ENCODE measurements around the gene FXR2.
"Not testable (repeated sequence)": the region's sequence is repeated elsewhere in the genome, so short reads cannot be mapped to it uniquely, and the experiment has no call there.

Gene FXR2

GRCh38 chr17:7629939-7630571 is 15.4 kb upstream of the FXR2 start, which contains the start of gene SHBG:
Gene SHBG, plus strand, starts transcription at chr17:7630135. Its CDS starts 38 bp downstream, at chr17:7630173.
- Histone ChIP-seq H3K4me3 (ENCODE audit: low read depth in 1 of 2, low read length in 2 of 2) (no peak within 1 kb of the TSS), H3K27me3 (ENCODE audit: control insufficient read depth in 1 of 2, insufficient read depth in 2 of 2, low read length in 2 of 2) (no peaks in the 10 kb centered on the region), H3K4me1 (ENCODE audit: control insufficient read depth in 1 of 2, insufficient read depth in 2 of 2, low read length in 2 of 2) (peaks cover 28 to 33% of the 10 kb centered on the region in 2 donors), H3K9me3 (ENCODE audit: control insufficient read depth in 1 of 2, low read length in 2 of 2) (no peaks in the 10 kb centered on the region), H3K9ac (ENCODE audit: low read depth in 1 of 2, low read length in 2 of 2) (peak within 1 kb of the TSS in 1 of 2 donors; percentile 12), H3K27ac (ENCODE audit: low read depth, low read length) (no peak within 1 kb of the TSS), H3K36me3 (ENCODE audit: control insufficient read depth in 1 of 2, insufficient read depth in 2 of 2, low read length in 2 of 2) (peaks cover 0 to 5% of the 10 kb centered on the region in 2 donors)

GRCh38 chr17:7627250-7628121 is 12.8 kb upstream of the FXR2 start, which contains the start of gene SAT2:
Gene SAT2, minus strand, starts transcription at chr17:7627821. Its CDS starts 186 bp downstream, at chr17:7627635.
- Histone ChIP-seq H3K4me1 (ENCODE audit: control insufficient read depth in 1 of 2, insufficient read depth in 2 of 2, low read length in 2 of 2) (peaks cover 28 to 31% of the 10 kb centered on the region in 2 donors), H3K9ac (ENCODE audit: low read depth in 1 of 2, low read length in 2 of 2) (peak within 1 kb of the TSS; percentile 91 to 96), H3K4me3 (ENCODE audit: low read depth in 1 of 2, low read length in 2 of 2) (peak within 1 kb of the TSS; percentile 88 to 92), H3K9me3 (ENCODE audit: control insufficient read depth in 1 of 2, low read length in 2 of 2) (no peaks in the 10 kb centered on the region), H3K27ac (ENCODE audit: low read depth, low read length) (peak within 1 kb of the TSS; percentile 93), H3K36me3 (ENCODE audit: control insufficient read depth in 1 of 2, insufficient read depth in 2 of 2, low read length in 2 of 2) (peaks cover 0 to 5% of the 10 kb centered on the region in 2 donors), H3K27me3 (ENCODE audit: control insufficient read depth in 1 of 2, insufficient read depth in 2 of 2, low read length in 2 of 2) (no peaks in the 10 kb centered on the region)

GRCh38 chr17:7626956-7627249 is 12.2 kb upstream of the FXR2 start:
- peaks cover 26 to 28% of the 10 kb centered on the region in 2 donors for H3K4me1 ChIP-seq (ENCODE audit: control insufficient read depth in 1 of 2, insufficient read depth in 2 of 2, low read length in 2 of 2)
- H3K4me3 ChIP-seq (ENCODE audit: low read depth in 1 of 2, low read length in 2 of 2): peak overlapping the region; percentile 88 to 92
- H3K27me3 ChIP-seq (ENCODE audit: control insufficient read depth in 1 of 2, insufficient read depth in 2 of 2, low read length in 2 of 2): no peaks in the 10 kb centered on the region
- H3K36me3 ChIP-seq (ENCODE audit: control insufficient read depth in 1 of 2, insufficient read depth in 2 of 2, low read length in 2 of 2): peaks cover 0 to 5% of the 10 kb centered on the region in 2 donors
- no peaks in the 10 kb centered on the region for H3K9me3 ChIP-seq (ENCODE audit: control insufficient read depth in 1 of 2, low read length in 2 of 2)
- peak overlapping the region; percentile 93 for H3K27ac ChIP-seq (ENCODE audit: low read depth, low read length)
- H3K9ac ChIP-seq (ENCODE audit: low read depth in 1 of 2, low read length in 2 of 2): peak overlapping the region; percentile 91 to 96

GRCh38 chr17:7626307-7626706 is 11.6 kb upstream of the FXR2 start:
- Histone ChIP-seq H3K9me3 (ENCODE audit: control insufficient read depth in 1 of 2, low read length in 2 of 2) (no peaks in the 10 kb centered on the region), H3K27ac (ENCODE audit: low read depth, low read length) (peak overlapping the region; percentile 3), H3K27me3 (ENCODE audit: control insufficient read depth in 1 of 2, insufficient read depth in 2 of 2, low read length in 2 of 2) (no peaks in the 10 kb centered on the region), H3K9ac (ENCODE audit: low read depth in 1 of 2, low read length in 2 of 2) (peak overlapping the region; percentile 91 to 96), H3K4me3 (ENCODE audit: low read depth in 1 of 2, low read length in 2 of 2) (peak overlapping the region; percentile 88 to 92), H3K4me1 (ENCODE audit: control insufficient read depth in 1 of 2, insufficient read depth in 2 of 2, low read length in 2 of 2) (peaks cover 20 to 22% of the 10 kb centered on the region in 2 donors), H3K36me3 (ENCODE audit: control insufficient read depth in 1 of 2, insufficient read depth in 2 of 2, low read length in 2 of 2) (peaks cover 0 to 5% of the 10 kb centered on the region in 2 donors)

GRCh38 chr17:7625749-7626148 is 11.1 kb upstream of the FXR2 start:
- Histone ChIP-seq H3K4me3 (ENCODE audit: low read depth in 1 of 2, low read length in 2 of 2) (peak overlapping the region in 1 of 2 donors; percentile 92), H3K9ac (ENCODE audit: low read depth in 1 of 2, low read length in 2 of 2) (peak overlapping the region in 1 of 2 donors; percentile 96), H3K4me1 (ENCODE audit: control insufficient read depth in 1 of 2, insufficient read depth in 2 of 2, low read length in 2 of 2) (peaks cover 19 to 20% of the 10 kb centered on the region in 2 donors)
- not testable (repeated sequence) for H3K36me3 ChIP-seq (ENCODE audit: control insufficient read depth in 1 of 2, insufficient read depth in 2 of 2, low read length in 2 of 2); H3K9me3 ChIP-seq (ENCODE audit: control insufficient read depth in 1 of 2, low read length in 2 of 2); H3K27ac ChIP-seq (ENCODE audit: low read depth, low read length); H3K27me3 ChIP-seq (ENCODE audit: control insufficient read depth in 1 of 2, insufficient read depth in 2 of 2, low read length in 2 of 2)

- H3K27ac ChIP-seq (ENCODE audit: low read depth, low read length): no peak overlapping the region
Observed at GRCh38 chr17:7623661-7624060, 9.0 kb upstream of the FXR2 start.

GRCh38 chr17:7620835-7621234 is 6.1 kb upstream of the FXR2 start:
- Histone ChIP-seq H3K4me3 (ENCODE audit: low read depth in 1 of 2, low read length in 2 of 2) (no peak overlapping the region), H3K9me3 (ENCODE audit: control insufficient read depth in 1 of 2, low read length in 2 of 2) (no peaks in the 10 kb centered on the region), H3K36me3 (ENCODE audit: control insufficient read depth in 1 of 2, insufficient read depth in 2 of 2, low read length in 2 of 2) (no peaks in the 10 kb centered on the region), H3K27ac (ENCODE audit: low read depth, low read length) (no peak overlapping the region), H3K9ac (ENCODE audit: low read depth in 1 of 2, low read length in 2 of 2) (no peak overlapping the region), H3K4me1 (ENCODE audit: control insufficient read depth in 1 of 2, insufficient read depth in 2 of 2, low read length in 2 of 2) (no peaks in the 10 kb centered on the region), H3K27me3 (ENCODE audit: control insufficient read depth in 1 of 2, insufficient read depth in 2 of 2, low read length in 2 of 2) (no peaks in the 10 kb centered on the region)

More at GRCh38 chr17:7623661-7624060, 9.0 kb upstream of the FXR2 start:
- H3K36me3 ChIP-seq (ENCODE audit: control insufficient read depth in 1 of 2, insufficient read depth in 2 of 2, low read length in 2 of 2): peaks cover 0 to 5% of the 10 kb centered on the region in 2 donors
- H3K9me3 ChIP-seq (ENCODE audit: control insufficient read depth in 1 of 2, low read length in 2 of 2): no peaks in the 10 kb centered on the region
- H3K9ac ChIP-seq (ENCODE audit: low read depth in 1 of 2, low read length in 2 of 2): no peak overlapping the region
- no peak overlapping the region for H3K4me3 ChIP-seq (ENCODE audit: low read depth in 1 of 2, low read length in 2 of 2)
- H3K27me3 ChIP-seq (ENCODE audit: control insufficient read depth in 1 of 2, insufficient read depth in 2 of 2, low read length in 2 of 2): no peaks in the 10 kb centered on the region
- peaks cover 9 to 10% of the 10 kb centered on the region in 2 donors for H3K4me1 ChIP-seq (ENCODE audit: control insufficient read depth in 1 of 2, insufficient read depth in 2 of 2, low read length in 2 of 2)

- Histone ChIP-seq H3K9me3 (ENCODE audit: control insufficient read depth in 1 of 2, low read length in 2 of 2) (no peaks in the 10 kb centered on the region), H3K27ac (ENCODE audit: low read depth, low read length) (no peak overlapping the region), H3K4me1 (ENCODE audit: control insufficient read depth in 1 of 2, insufficient read depth in 2 of 2, low read length in 2 of 2) (peaks cover 3 to 4% of the 10 kb centered on the region in 2 donors), H3K4me3 (ENCODE audit: low read depth in 1 of 2, low read length in 2 of 2) (no peak overlapping the region), H3K9ac (ENCODE audit: low read depth in 1 of 2, low read length in 2 of 2) (no peak overlapping the region), H3K36me3 (ENCODE audit: control insufficient read depth in 1 of 2, insufficient read depth in 2 of 2, low read length in 2 of 2) (no peaks in the 10 kb centered on the region), H3K27me3 (ENCODE audit: control insufficient read depth in 1 of 2, insufficient read depth in 2 of 2, low read length in 2 of 2) (no peaks in the 10 kb centered on the region)
Observed at GRCh38 chr17:7618608-7619007, 3.9 kb upstream of the FXR2 start.

- Histone ChIP-seq H3K27me3 (ENCODE audit: control insufficient read depth in 1 of 2, insufficient read depth in 2 of 2, low read length in 2 of 2) (no peaks in the 10 kb centered on the region), H3K27ac (ENCODE audit: low read depth, low read length) (peak overlapping the region; percentile 69), H3K4me3 (ENCODE audit: low read depth in 1 of 2, low read length in 2 of 2) (peak overlapping the region; percentile 62 to 69), H3K4me1 (ENCODE audit: control insufficient read depth in 1 of 2, insufficient read depth in 2 of 2, low read length in 2 of 2) (peaks cover 18 to 24% of the 10 kb centered on the region in 2 donors), H3K9me3 (ENCODE audit: control insufficient read depth in 1 of 2, low read length in 2 of 2) (no peaks in the 10 kb centered on the region), H3K36me3 (ENCODE audit: control insufficient read depth in 1 of 2, insufficient read depth in 2 of 2, low read length in 2 of 2) (peaks cover 0 to 7% of the 10 kb centered on the region in 2 donors), H3K9ac (ENCODE audit: low read depth in 1 of 2, low read length in 2 of 2) (peak overlapping the region; percentile 20 to 28)
Observed at GRCh38 chr17:7615265-7615747, 609 bp upstream of the FXR2 start.
